K562 (cell line): ENCODE results near the gene DLGAP1. TPM values are rescaled to one million over a fixed set of nuclear protein-coding genes. Genes with fewer than 3 reads are reported as not detected.

Experiments used
- CBFB ChIP-seq: sonication (generic); formaldehyde crosslinking; IDR thresholded peaks from 2 replicates; pipeline ENCODE4 v1.4.0; 2020; ENCODE audit warnings: mild to moderate bottlenecking, missing genetic modification reagents
- CREM ChIP-seq: IDR thresholded peaks from 2 replicates; pipeline ENCODE4 v1.6.1; 2014; ENCODE audit warnings: antibody characterized with exemption, low read depth
- DPF2 ChIP-seq: fragments of 450-650 bp; IDR thresholded peaks from 2 replicates; pipeline ENCODE4 v1.6.1; 2016
- HDAC8 ChIP-seq: fragments of 450-650 bp; IDR thresholded peaks from 2 replicates; pipeline ENCODE4 v1.6.1; 2016; ENCODE audit warnings: mild to moderate bottlenecking, missing genetic modification characterization, moderate library complexity, missing compliant biosample characterization
- NFIX ChIP-seq: fragments of 250-450 bp; sonication (Bioruptor Pico); IDR thresholded peaks from 2 replicates; pipeline ENCODE4 v1.4.0; 2020; ENCODE audit warnings: low read depth, mild to moderate bottlenecking, moderate library complexity
- NKRF ChIP-seq: fragments of 450-650 bp; IDR thresholded peaks from 2 replicates; pipeline ENCODE4 v1.6.1; 2016; ENCODE audit warnings: borderline replicate concordance
- PBX2 ChIP-seq, 2 experiments: IDR thresholded peaks in 1 of 2; conservative IDR thresholded peaks in 1 of 2; 2 replicates each; pipeline ENCODE4 v1.6.1; 2016; ENCODE audit warnings: low read depth in 2 of 2, mild to moderate bottlenecking in 1 of 2, missing compliant biosample characterization in 1 of 2, missing genetic modification characterization in 1 of 2, moderate library complexity in 1 of 2
- PHF20 ChIP-seq: fragments of 450-650 bp; IDR thresholded peaks from 2 replicates; pipeline ENCODE4 v1.6.1; 2018; ENCODE audit not compliant: partially characterized antibody
- PTTG1 ChIP-seq: fragments of 450-650 bp; IDR thresholded peaks from 2 replicates; pipeline ENCODE4 v1.6.1; 2016; ENCODE audit warnings: low read depth, mild to moderate bottlenecking, missing genetic modification characterization, missing compliant biosample characterization
- U2AF2 ChIP-seq: fragments of 200-400 bp; formaldehyde crosslinking; optimal IDR thresholded peaks from 2 replicates; pipeline ENCODE3; 2017; ENCODE audit warnings: low read depth, mild to moderate bottlenecking, low read length
- XRCC3 ChIP-seq: fragments of 450-650 bp; IDR thresholded peaks from 2 replicates; pipeline ENCODE4 v1.6.1; 2017; ENCODE audit warnings: mild to moderate bottlenecking, moderate library complexity
- ZC3H4 ChIP-seq: sonication (generic); formaldehyde crosslinking; IDR thresholded peaks from 2 replicates; pipeline ENCODE4 v1.9.0; 2021; ENCODE audit warnings: missing genetic modification reagents, borderline replicate concordance
- ZNF23 ChIP-seq: fragments of 250-450 bp; sonication (Bioruptor Pico); IDR thresholded peaks from 2 replicates; pipeline ENCODE4 v1.4.0; 2020; ENCODE audit warnings: mild to moderate bottlenecking
- ZNF232 ChIP-seq: sonication (generic); formaldehyde crosslinking; IDR thresholded peaks from 2 replicates; pipeline ENCODE4 v1.8.0; 2022; ENCODE audit warnings: mild to moderate bottlenecking, missing genetic modification reagents
- ZNF41 ChIP-seq: fragments of 250-450 bp; sonication (Bioruptor Pico); conservative IDR thresholded peaks from 2 replicates; pipeline ENCODE4 v1.4.0; 2020; ENCODE audit warnings: mild to moderate bottlenecking
- ZNF507 ChIP-seq: conservative IDR thresholded peaks from 2 replicates; pipeline ENCODE4 v1.6.1; 2017; ENCODE audit warnings: missing genetic modification characterization, missing compliant biosample characterization
- ZNF609 ChIP-seq: sonication (generic); formaldehyde crosslinking; IDR thresholded peaks from 2 replicates; pipeline ENCODE4 v1.8.1; 2023; ENCODE audit warnings: missing genetic modification reagents, mild to moderate bottlenecking, borderline replicate concordance
- polyA plus RNA-seq, 8 experiments: library from polyadenylated mRNA; depleted of rRNA in 4 of 8; stranded (reverse) in 5 of 8; unstranded in 3 of 8; fragments of >200 nt; fragmentation: Nextera tagmentation in 2 of 8; fragmentation: Illumina TruSeq in 1 of 8; extraction: Ambion mirVana in 2 of 8; extraction: Trizol in 1 of 8; gene quantifications; 2 replicates each; pipeline versions ENCODE4 v1.2.1 to v1.2.3, GENCODE V29; 2011 to 2014; ENCODE audit warnings: inconsistent platforms in 1 of 8, missing spikeins in 1 of 8
- total RNA-seq, 7 experiments: library from RNA; depleted of rRNA in 6 of 7; stranded (reverse); fragments of >200 nt in 6 of 7; fragmentation: Illumina TruSeq in 2 of 7; extraction: Trizol in 2 of 7; gene quantifications; 2 replicates each; pipeline versions ENCODE4 v1.2.1 to v1.2.3, GENCODE V29; 2011 to 2021; ENCODE audit warnings: low replicate concordance in 1 of 7

Gene DLGAP1
- total and polyA plus RNA-seq, 9 of the 15 experiments (the other 6 are each of a cell fraction or from before 2014, with no cell fraction given) = 0.04 to 0.22 (median 0.08) TPM

- TF ChIP-seq PHF20 (no peak), ZNF232 (CRISPR knock-in tag) (no peak), XRCC3 (no peak), HDAC8 (tag) (no peak), NFIX (CRISPR knock-in tag) (no peak), PTTG1 (no peak), ZNF41 (CRISPR knock-in tag) (no peak), ZC3H4 (no peak), ZNF609 (peak; percentile 66; the same call in 1 of the 2 replicates), PBX2 (CRISPR knock-in tag; IDR thresholded peaks at IDR 0.05; ENCODE audit: low read depth) (no peak), PBX2 (tag; conservative IDR thresholded peaks at IDR 0.05; ENCODE audit: low read depth) (peak; percentile 29), ZNF507 (tag) (no peak), U2AF2 (no peak), CBFB (CRISPR knock-in tag) (no peak), NKRF (no peak), ZNF23 (CRISPR knock-in tag) (no peak), DPF2 (peak; percentile 89), CREM (peak; percentile 39; the same call in 1 of the 2 replicates)
These were observed 928.4 kb downstream of the DLGAP1 start (continued) for GRCh38 chr18:3526421-3527354.
